ENCODE results near the gene ZNF688.

DNA sequence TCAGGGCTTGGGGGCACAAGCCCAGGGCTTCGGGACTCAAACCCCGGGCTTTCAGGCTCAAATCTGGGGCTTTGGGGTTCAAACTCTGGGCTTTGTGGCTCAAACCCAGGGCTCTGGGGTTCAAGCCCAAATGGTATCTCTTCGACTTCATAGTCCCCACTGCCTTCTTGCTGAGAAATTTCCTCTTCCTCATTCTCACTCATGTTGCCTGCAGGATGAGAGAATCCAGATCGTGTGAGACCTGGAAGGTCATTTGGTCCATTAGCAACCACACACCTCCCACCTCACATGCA lies 45.7 kb downstream of the ZNF688 start:
- TF ChIP-seq, protein P1, sequence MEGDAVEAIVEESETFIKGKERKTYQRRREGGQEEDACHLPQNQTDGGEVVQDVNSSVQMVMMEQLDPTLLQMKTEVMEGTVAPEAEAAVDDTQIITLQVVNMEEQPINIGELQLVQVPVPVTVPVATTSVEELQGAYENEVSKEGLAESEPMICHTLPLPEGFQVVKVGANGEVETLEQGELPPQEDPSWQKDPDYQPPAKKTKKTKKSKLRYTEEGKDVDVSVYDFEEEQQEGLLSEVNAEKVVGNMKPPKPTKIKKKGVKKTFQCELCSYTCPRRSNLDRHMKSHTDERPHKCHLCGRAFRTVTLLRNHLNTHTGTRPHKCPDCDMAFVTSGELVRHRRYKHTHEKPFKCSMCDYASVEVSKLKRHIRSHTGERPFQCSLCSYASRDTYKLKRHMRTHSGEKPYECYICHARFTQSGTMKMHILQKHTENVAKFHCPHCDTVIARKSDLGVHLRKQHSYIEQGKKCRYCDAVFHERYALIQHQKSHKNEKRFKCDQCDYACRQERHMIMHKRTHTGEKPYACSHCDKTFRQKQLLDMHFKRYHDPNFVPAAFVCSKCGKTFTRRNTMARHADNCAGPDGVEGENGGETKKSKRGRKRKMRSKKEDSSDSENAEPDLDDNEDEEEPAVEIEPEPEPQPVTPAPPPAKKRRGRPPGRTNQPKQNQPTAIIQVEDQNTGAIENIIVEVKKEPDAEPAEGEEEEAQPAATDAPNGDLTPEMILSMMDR (IDR thresholded peaks at IDR 0.05; ENCODE audit: low read length) = no peak
- TF ChIP-seq EZH2 (optimal IDR thresholded peaks at IDR 0.05; ENCODE audit: low read depth, low read length) = no peak

Measured in MM.1S (cell line).